GM08714 (cell line): ENCODE results near the gene CALHM2.

Experiments
- H3K4me3 ChIP-seq: fragments of 200-500 bp; sonication (Bioruptor generic); 2 replicates; pipeline ENCODE4 v1.5.1; 2014; ENCODE audit warnings: mild to moderate bottlenecking, low read length, inconsistent platforms
- ZNF274 ChIP-seq: IDR thresholded peaks from 2 replicates; pipeline ENCODE4 v1.6.1; 2012; ENCODE audit warnings: mild to moderate bottlenecking, low read depth, low read length

CALHM2 gene

DNA sequence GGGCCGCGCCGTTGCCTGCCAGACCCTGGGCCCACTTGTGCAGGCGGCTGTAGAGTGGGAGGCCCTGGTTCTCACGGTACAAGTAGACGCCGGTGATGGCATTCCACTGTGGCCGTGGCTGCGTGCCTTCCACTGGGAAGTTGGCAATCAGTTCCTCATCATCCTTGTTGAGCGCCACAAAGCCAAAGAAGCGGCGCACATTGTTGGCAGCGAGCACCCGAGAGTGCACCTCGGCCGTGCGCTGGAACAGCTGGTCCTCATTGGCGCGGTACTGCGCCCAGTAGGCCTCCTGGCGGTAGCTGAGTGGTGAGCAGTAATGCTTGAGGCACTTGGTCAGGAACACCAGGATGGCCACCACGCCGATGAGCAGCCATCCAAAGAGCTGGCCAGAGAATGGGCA lies 5.0 kb downstream of the CALHM2 start:
- no peak overlapping the region for H3K4me3 ChIP-seq
- no peak for TF ChIP-seq ZNF274

DNA sequence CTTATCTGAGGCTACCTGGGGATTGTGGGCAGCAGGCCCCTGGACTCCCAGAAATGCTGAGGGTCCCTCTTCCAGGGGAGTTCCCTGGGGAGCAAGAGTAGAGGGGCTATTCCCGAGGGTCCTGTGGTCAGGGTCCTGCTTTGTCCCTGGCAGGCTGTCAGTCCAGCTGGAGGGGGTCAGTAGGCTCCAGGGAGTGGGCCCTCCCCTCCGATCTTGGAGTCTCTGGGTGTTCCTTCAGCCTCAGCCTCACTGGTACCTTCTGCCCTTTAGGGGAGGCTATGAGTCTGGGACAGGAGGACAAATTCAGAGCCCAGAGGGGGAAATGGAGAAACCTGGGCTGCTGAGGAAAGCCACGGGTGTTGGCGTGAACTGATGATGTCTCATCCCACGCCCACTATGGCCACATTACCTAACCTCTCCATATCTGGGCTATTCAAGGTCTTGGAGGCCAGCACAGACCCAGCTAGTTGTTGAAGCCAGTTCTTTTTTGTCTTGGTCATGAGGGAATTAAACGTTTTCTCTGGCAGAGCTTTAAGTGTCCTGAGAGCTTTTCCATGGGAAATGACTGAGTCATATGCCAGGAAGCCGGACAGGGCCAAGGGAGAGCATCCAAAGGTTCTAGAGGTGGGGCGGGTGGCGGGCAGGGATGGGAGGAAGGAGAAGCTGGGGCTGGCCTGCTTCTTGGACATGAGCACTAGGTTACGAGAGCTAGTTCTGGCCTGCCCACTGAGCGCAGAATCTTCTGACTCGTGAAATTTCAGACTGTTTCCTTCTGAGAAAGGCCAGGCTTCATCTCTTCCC lies 6.2 kb downstream of the CALHM2 start:
- TF ChIP-seq ZNF274, result no peak
- H3K4me3 ChIP-seq, result no peak overlapping the region

DNA sequence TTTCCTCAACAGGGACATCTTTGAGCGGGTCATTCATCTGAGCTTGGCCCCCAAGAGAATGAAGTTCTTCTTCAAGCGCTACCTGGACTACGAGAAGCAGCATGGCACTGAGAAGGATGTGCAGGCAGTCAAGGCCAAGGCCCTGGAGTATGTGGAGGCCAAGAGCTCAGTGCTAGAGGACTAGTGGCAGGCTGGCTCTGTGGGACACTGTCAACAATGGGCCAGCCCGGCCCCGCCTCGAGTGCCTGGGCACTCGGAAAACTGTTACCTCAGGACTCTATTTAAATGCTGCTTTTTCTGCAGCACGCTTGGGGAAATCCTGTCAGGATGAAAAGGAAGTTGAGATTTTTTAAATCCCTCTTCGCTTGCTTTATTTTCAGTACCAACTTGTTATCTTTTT lies 6.8 kb downstream of the CALHM2 start:
- H3K4me3 ChIP-seq, result no peak overlapping the region
- TF ChIP-seq ZNF274, result no peak

DNA sequence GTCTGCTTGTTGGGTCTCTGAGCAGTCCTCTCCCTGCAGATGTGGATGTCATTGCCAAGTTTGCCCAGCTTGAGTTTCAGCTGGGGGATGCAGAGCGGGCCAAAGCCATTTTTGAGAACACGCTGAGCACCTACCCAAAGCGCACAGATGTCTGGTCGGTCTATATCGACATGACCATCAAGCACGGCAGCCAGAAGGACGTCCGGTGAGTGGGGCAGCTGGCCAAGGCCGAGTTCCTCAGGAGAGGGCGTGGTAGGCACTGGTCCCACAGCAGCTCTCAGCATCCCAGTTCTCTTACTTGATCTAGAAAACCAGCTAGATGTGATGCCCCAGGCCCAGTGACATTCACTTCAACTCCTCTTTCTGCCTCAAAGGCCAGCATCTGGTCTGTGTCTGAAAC lies 7.7 kb downstream of the CALHM2 start:
- no peak for TF ChIP-seq ZNF274
- H3K4me3 ChIP-seq, result no peak overlapping the region

DNA sequence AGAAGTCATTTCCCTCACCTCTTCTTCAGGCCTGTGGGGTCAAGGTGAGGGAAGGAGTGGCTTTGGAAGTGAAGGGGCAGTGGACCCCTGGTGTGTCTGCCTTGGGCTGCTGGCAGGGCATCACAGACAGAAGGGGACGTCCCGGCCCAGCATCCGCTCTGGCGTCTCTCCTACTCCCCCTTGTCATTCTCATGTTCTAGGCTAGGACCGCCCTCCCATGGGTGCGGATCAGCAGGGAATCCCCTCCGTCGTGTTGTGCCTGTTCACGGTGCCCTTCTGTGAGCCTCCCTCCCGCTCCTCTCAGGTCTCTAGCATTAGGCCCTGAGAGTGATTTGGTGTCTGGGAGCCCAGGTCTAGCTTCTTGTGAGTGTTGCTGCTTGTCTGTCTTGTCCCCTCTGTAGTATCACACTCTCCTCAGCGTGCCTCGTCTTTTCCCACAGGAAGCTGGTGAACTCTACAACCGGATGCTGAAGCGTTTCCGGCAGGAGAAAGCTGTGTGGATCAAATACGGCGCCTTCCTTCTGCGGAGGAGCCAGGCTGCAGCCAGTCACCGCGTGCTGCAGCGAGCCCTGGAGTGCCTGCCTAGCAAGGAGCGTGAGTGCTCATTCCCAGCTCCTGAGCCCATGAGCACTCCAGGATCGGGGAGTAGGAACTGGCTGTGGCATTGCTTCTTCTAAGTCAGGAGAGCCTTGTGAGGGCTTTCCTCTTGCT lies 8.5 kb downstream of the CALHM2 start:
- H3K4me3 ChIP-seq, result no peak overlapping the region
- no peak for TF ChIP-seq ZNF274

DNA sequence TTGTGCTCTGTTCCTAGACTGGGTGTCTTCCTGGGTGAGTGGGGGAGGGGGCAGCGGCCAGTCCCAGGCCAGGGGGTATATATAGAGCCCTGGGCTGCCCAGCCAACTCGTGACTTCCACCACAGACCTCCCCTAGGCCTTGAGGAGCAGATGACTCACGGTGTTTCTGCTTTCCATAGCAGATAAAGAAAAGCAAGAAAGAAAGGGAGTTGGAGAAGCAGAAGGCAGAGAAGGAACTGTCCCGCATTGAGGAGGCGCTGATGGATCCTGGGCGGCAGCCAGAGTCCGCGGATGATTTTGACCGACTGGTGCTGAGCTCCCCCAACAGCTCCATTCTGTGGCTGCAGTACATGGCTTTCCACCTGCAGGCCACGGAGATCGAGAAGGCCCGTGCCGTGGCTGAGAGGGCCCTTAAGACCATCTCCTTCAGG lies 10.1 kb downstream of the CALHM2 start:
- TF ChIP-seq ZNF274, result no peak
- no peak overlapping the region for H3K4me3 ChIP-seq

DNA sequence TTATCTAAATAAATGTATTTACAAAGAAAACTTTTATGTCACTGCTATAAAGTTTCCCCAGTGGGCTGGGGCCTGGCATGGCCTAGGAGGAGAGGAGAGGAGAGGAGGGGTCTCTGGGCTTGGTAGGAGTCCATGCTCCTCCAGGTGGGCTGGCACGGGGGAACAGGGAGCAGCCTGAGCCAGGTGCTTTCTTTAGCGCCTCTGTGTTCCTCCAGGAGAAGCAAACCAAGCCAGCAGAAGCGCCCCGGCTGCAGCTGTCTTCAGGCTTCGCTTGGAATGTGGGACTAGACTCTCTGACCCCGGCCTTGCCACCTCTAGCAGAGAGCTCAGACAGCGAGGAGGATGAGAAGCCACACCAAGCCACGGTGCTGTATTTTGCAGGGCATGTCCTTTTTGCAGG lies 10.6 kb downstream of the CALHM2 start:
- TF ChIP-seq ZNF274, result no peak

DNA sequence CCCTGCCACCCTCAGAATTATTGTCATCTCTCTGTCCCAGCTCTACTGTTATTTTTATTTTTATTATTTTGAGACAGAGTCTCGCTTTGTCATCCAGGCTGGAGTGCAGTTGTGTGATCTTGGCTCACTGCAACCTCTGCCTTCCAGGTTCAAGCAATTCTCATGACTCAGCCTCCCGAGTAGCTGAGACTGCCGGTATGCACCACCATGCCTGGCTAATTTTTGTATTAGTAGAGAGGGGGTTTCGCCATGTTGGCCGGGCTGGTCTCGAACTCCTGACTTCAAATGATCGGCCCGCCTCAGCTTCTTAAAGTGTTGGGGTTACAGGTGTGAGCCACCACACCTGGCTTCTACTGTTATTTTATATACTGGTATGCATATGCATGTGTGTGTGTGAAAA lies 11.0 kb downstream of the CALHM2 start:
- no peak for TF ChIP-seq ZNF274
- no peak overlapping the region for H3K4me3 ChIP-seq

More for the DNA sequence above, 10.6 kb downstream of the CALHM2 start:
- H3K4me3 ChIP-seq, result no peak overlapping the region

DNA sequence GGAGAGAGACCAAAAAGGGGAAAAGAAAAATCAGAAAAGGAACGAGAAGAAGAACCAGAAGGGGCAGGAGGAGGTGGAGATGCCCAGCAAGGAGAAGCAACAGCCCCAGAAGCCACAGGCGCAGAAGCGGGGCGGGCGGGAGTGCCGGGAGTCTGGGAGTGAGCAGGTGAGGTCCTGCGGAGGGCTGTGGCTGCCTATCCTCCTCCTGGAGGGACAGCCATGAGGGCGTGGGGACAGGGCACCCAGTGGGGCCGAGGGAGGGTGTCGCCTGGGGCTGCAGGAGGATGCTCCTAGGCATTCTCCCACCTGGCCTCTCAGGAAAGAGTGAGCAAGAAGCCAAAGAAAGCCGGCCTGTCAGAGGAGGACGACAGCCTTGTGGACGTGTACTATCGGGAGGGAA lies 11.8 kb downstream of the CALHM2 start:
- TF ChIP-seq ZNF274, result no peak

DNA sequence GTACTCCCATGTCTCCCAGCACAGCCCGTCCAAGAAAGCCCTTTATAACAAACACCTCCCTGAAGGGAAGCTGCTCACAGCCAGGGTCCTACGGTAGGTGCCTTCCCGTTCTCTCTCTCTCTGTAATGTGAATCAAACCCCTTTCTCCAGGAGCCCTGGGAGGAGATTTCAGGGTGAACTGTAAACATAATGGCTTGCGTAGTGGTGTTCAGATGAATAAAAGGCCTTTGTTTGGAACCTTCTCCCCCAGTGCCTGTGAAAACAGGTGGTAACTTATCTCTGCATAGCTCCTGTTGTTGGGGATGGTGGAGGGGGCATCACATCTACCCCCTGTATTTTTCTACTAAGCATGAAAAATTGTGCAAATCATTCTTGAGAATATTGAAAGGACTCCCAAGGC lies 12.4 kb downstream of the CALHM2 start:
- no peak for TF ChIP-seq ZNF274
- no peak overlapping the region for H3K4me3 ChIP-seq

More for the DNA sequence above, 11.8 kb downstream of the CALHM2 start:
- H3K4me3 ChIP-seq, result no peak overlapping the region

DNA sequence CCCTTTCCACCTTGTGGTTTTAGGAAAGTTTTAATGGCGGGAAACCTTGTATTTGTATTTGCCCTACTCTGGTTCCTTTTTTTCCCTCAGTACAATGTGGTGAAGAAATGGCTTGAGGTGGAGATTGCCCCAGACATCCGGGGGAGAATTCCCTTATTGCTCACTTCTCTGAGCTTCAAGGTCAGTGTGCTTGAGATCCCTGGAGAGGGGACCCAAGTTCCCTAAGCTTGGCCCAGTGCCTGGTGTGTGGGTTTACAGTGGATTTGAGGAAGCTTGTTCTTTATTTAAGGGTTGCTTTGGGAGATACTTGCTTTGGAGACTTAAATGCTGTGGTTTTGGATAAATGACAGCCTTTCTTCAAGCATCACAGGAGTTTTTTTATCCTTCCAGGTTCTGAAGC lies 18.3 kb downstream of the CALHM2 start:
- no peak for TF ChIP-seq ZNF274
- no peak overlapping the region for H3K4me3 ChIP-seq

DNA sequence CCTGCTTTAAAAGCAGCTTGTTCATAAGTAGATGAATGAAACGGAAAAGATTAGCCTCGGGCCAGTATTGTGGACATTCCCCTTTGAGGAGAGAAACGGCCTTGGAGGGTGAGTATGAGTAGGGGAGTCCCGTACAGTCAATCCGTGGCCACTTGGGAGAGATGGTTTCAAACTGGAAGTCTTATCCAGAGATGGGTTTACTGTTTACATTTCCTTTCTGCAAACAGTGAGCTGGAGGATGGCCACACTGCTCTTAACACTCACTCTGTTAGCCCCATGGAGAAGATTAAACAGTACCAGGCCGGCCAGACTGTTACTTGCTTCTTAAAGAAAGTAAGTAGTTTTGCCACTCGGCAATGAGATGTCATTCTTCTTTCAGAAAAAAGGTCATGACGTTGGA lies 20.3 kb downstream of the CALHM2 start:
- no peak overlapping the region for H3K4me3 ChIP-seq
- no peak for TF ChIP-seq ZNF274

DNA sequence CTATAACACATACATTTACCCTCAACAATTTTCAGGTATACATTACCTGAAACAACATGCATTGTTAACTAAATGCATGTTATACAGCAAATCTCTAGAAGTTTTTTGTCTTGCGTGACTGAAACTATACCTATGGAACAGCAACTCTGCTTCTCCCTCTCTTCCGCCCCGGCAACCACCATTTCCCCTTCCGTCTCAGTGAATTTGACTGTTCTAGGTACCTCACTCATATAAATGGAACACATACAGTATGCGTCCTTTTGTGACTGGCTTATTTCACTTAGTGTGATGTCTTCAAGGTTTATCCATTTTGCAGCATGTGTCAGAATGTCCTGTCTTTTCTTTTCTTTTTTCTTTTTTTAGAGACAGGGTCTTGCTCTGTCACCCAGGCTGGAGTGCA lies 22.5 kb downstream of the CALHM2 start:
- no peak for TF ChIP-seq ZNF274

DNA sequence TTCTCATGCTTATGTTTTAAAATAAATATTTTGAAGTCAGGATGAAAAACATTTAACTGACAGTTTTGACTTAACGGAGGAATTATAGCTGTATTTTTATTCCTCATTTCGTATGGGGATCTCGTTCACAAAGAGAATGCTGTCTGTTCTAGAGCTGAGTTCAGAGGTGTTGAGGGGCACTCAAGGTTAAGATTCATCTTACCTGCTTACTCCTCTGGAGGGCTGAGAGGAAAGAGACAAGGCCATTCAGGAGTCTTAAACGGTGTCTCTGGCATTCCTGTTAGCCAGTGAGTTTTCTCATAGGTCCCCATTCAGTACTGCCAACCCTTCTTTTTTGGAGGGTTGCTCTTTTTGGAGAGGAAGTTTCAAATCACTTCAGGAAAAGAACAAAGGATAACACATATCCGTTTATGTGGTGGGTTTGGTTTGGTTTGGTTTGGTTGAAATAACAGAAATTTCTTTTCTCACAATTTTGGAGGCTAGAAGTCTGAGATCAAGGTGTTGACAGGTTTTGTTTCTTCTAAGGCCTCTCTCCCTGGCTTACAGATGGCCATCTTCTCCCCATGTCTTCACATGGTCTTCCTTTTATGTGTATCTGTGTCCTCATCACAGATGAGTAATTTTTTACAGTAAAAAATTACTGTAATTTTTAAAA lies 23.1 kb downstream of the CALHM2 start:
- H3K4me3 ChIP-seq, result no peak overlapping the region
- TF ChIP-seq ZNF274, result no peak

More for the DNA sequence above, 22.5 kb downstream of the CALHM2 start:
- H3K4me3 ChIP-seq, result no peak overlapping the region

DNA sequence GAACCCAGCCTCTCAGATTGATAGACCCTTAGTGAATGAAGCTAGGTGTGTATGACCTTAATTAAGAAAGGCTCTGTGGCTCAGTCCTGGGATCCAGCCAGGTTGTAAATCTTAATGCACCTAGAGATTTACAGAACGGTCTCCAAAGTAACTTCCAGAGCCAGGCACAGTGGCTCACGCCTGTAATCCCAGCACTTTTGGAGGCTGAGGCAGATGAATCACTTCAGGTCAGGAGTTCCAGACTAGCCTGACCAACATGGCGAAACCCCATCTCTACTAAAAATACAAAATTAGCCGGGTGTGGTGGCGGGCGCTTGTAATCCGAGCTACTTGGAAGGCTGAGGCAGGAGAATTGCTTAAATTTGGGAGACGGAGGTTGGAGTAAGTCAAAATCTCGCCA lies 24.3 kb downstream of the CALHM2 start:
- no peak overlapping the region for H3K4me3 ChIP-seq
- TF ChIP-seq ZNF274, result no peak
